ENCODE measurements around the gene CYTIP. TPM values are rescaled to one million over a fixed set of nuclear protein-coding genes. Genes with fewer than 3 reads are reported as not detected.

CYTIP gene
- total RNA-seq, 2 donors from 2014 or later: 3.3 to 4.8 TPM

DNA sequence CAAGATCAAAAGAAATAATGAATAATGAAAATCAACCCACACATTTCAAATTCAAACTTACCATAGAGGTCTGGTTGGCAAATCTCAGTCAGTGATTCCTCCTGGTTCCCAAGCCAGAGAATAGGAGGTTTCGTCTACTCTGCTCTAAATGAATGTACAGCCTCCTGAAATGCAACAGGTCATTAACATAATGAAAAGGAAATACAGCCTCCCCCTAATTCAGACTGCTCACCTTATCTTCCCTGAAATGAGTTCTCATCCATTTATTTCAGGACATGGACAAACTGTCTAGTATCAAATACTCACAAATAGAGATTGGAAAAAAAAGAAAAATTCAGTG is 43.4 kb upstream of the CYTIP start:
- Histone ChIP-seq H3K4me3 (no peak overlapping the region), H3K4me1 (peaks cover 0 to 6% of the 10 kb centered on the region in 2 donors), H3K27me3 (no peaks in the 10 kb centered on the region), H3K36me3 (no peaks in the 10 kb centered on the region), H3K27ac (no peak overlapping the region), H3K9me3 (no peaks in the 10 kb centered on the region)
- TF ChIP-seq, protein P1, sequence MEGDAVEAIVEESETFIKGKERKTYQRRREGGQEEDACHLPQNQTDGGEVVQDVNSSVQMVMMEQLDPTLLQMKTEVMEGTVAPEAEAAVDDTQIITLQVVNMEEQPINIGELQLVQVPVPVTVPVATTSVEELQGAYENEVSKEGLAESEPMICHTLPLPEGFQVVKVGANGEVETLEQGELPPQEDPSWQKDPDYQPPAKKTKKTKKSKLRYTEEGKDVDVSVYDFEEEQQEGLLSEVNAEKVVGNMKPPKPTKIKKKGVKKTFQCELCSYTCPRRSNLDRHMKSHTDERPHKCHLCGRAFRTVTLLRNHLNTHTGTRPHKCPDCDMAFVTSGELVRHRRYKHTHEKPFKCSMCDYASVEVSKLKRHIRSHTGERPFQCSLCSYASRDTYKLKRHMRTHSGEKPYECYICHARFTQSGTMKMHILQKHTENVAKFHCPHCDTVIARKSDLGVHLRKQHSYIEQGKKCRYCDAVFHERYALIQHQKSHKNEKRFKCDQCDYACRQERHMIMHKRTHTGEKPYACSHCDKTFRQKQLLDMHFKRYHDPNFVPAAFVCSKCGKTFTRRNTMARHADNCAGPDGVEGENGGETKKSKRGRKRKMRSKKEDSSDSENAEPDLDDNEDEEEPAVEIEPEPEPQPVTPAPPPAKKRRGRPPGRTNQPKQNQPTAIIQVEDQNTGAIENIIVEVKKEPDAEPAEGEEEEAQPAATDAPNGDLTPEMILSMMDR (IDR thresholded peaks at IDR 0.05): no peak
- DNase-seq (ENCODE audit: low spot score): no peak

DNA sequence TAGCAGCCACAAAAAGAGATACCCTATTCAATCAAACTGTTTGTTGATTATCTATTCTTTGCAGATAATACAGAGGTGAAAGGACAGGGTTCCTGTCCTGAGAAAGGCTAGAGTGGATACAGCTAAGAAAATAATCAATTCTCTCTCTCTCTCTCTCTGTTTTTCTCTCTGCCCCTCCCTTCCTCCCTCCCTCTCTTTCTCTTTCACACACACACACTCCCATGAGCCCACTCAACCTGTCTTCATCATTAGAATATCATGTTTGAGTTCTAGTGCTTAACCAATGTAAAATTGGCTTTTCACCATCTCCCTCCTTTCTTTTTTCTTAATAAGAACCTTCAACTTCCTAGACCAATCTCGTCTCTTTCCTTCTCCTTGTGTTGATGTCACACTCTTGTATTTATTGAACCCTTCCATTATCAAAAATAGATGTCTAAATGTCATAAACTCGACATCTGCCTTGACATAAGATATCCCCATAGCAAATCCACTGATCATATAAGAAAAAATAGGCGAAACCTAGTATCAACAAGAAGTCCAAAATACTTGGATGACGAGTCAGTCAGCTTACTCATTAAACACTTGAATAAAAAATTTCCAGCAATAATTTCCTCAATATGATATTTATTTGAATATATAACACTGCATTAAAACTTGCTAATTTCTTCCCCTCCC is 42.8 kb upstream of the CYTIP start:
- TF ChIP-seq, protein P1 (IDR thresholded peaks at IDR 0.05): no peak

DNA sequence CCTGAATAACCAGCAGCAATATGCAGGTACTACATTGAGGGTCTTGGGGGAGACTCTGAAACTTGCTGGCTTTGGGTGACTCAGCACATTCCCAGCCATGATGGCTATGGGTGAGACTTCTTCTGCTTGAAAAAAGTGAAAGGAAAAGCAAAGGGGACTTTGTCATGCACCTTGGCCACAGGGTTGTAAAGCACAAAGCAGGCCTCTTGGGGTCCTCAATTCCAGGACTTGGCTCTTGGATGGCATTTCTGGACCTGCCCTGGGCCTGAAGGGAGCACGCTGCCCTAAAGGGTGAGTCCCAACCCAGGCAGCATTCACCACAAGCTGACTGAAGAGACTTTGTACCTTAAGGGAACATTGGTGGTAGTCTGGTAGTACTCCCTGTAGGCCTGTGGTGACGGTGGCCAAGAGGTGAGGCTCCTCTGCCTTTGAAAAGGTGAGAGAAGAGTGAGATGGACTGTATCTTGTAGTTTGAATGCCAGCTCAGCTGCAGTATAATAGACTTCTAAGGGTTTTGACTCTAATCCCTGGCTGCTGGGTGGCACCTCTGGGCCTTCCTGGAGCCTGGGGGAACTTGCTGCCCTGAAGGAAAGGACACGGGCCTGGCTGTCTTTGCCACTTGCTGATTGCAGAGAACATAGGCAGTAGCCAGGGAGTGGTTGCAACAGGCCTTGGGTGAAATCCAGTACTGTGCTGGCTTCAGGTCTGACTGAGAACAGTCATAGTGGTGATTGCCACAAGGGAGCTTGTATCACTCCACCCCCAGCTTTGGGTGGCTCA is 36.5 kb upstream of the CYTIP start:
- TF ChIP-seq, protein P1 (IDR thresholded peaks at IDR 0.05): no peak
- Histone ChIP-seq H3K4me3 (no peak overlapping the region), H3K36me3 (no peaks in the 10 kb centered on the region), H3K27ac (peak overlapping the region; percentile 65 to 67), H3K9me3 (no peaks in the 10 kb centered on the region), H3K4me1 (peaks cover 0 to 8% of the 10 kb centered on the region in 2 donors), H3K27me3 (no peaks in the 10 kb centered on the region)
- peak; percentile 92 for DNase-seq (ENCODE audit: low spot score)

More for the DNA sequence above, 42.8 kb upstream of the CYTIP start:
- H3K4me1 ChIP-seq: peaks cover 0 to 6% of the 10 kb centered on the region in 2 donors
- no peak overlapping the region for H3K27ac ChIP-seq
- H3K4me3 ChIP-seq: no peak overlapping the region
- no peak for DNase-seq (ENCODE audit: low spot score)
- no peaks in the 10 kb centered on the region for H3K27me3 ChIP-seq
- H3K9me3 ChIP-seq: no peaks in the 10 kb centered on the region
- H3K36me3 ChIP-seq: no peaks in the 10 kb centered on the region

DNA sequence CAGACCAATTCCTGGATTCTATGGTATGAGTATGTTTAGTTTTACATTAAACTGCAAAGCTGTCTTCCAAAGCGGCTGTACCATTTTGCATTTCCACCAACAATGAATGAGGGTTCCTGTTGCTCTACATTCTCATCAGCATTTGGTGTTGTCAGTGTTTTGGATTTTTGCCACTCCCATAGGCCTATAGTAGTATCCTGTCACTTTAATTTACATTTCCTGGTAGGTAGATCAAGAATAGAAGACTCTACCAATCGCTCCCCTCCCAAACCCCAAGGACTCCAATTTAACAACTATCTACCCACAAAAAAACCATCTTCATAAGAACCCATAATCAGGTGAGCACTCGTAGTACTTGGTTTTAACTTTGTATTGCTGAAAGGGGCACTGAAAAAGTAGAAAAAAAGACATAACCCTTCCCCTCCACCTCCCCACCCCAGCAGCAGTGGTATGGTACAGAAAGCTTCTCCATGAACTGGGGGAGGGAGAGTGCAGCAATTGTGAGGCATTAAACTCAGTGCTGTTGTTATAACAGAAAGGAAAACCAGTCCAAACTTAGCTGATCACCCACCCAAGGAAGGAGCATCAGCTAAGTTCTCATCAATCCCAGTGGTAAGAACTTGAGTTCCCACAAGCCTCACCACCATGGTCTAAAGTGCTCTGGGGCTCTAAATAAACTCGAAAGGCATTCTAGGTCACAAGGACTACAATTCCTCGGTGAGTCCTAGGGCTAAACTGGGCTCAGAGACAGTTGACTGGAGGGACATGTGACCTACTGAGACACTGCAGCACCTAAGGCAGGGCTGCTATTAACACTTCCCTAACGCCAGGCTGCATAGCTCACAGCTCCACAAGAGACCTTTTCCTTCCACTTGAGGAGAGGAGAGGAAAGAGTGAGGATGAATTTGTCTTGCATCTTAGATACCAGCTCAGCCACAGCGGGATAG is 35.5 kb upstream of the CYTIP start:
- no peak for DNase-seq (ENCODE audit: low spot score)
- Histone ChIP-seq H3K36me3 (no peaks in the 10 kb centered on the region), H3K27ac (peak overlapping the region; percentile 65 to 67), H3K4me3 (no peak overlapping the region), H3K27me3 (no peaks in the 10 kb centered on the region), H3K4me1 (peaks cover 0 to 8% of the 10 kb centered on the region in 2 donors), H3K9me3 (no peaks in the 10 kb centered on the region)
- TF ChIP-seq, protein P1 (IDR thresholded peaks at IDR 0.05): no peak

DNA sequence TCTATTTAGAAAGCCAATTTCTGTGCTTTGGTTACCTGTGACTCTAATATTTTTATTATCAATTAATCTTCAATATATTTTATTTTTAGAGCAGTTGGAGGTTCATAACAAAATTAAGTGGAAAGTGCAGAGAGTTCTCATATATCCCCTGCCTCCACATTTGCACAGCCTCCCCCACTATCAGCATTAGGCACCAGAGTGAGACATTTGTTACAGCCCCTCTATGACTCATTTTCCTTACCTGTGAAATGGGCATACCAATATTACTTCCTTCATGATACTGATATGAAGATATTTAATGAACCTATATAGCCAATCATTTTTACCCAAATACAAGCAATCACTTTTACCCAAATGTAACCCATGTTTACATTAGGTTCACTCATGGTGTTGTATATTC is 34.0 kb upstream of the CYTIP start:
- peaks cover 0 to 8% of the 10 kb centered on the region in 2 donors for H3K4me1 ChIP-seq
- TF ChIP-seq, protein P1 (IDR thresholded peaks at IDR 0.05): no peak
- no peaks in the 10 kb centered on the region for H3K27me3 ChIP-seq
- no peak overlapping the region for H3K27ac ChIP-seq
- no peak for DNase-seq (ENCODE audit: low spot score)
- no peaks in the 10 kb centered on the region for H3K36me3 ChIP-seq
- H3K4me3 ChIP-seq: no peak overlapping the region
- no peaks in the 10 kb centered on the region for H3K9me3 ChIP-seq
